Keratinocyte (primary cell): ENCODE results near the gene CRAMP1. TPM values are rescaled to one million over a fixed set of nuclear protein-coding genes. Genes with fewer than 3 reads are reported as not detected.

Experiments used
- DNase-seq: peaks from one replicate; pipeline ENCODE4 v3.0.0-alpha.2; 2011; ENCODE audit warnings: low read depth, missing footprints, low spot score
- FAIRE-seq: peaks from 2 replicates; lab custom pipeline; 2011; peaks lifted over from hg19 to GRCh38; lab: Jason Lieb, UNC
- H2AFZ ChIP-seq: 2 replicates; pipeline ENCODE4 v1.6.0; 2012; ENCODE audit warnings: low read length, control low read depth, inconsistent platforms; ENCODE audit not compliant: control insufficient read depth
- H3K27ac ChIP-seq: 2 replicates; pipeline ENCODE4 v1.5.1; 2011; ENCODE audit warnings: low read length; ENCODE audit not compliant: control insufficient read depth, insufficient read depth
- H3K27me3 ChIP-seq: 3 replicates; pipeline ENCODE4 v1.6.0; 2011; ENCODE audit warnings: low read length; ENCODE audit not compliant: control insufficient read depth, insufficient read depth; ENCODE audit errors: extremely low read depth
- H3K36me3 ChIP-seq, 2 experiments: 2 replicates in 1 of 2; 3 replicates in 1 of 2; pipeline ENCODE4 v1.5.1; 2011; ENCODE audit warnings: low read length in 2 of 2, mild to moderate bottlenecking in 1 of 2; ENCODE audit not compliant: control insufficient read depth in 2 of 2, insufficient read depth in 2 of 2; ENCODE audit errors: extremely low read depth in 1 of 2
- H3K4me1 ChIP-seq: 3 replicates; pipeline ENCODE4 v1.5.1; 2011; ENCODE audit warnings: low read length; ENCODE audit not compliant: control insufficient read depth, insufficient read depth; ENCODE audit errors: extremely low read depth
- H3K4me2 ChIP-seq: 3 replicates; pipeline ENCODE4 v1.6.0; 2011; ENCODE audit warnings: low read depth, low read length; ENCODE audit not compliant: control insufficient read depth, insufficient read depth; ENCODE audit errors: extremely low read depth
- H3K4me3 ChIP-seq, 3 experiments: fragments of 200-600 bp in 1 of 3; sonication (generic) in 1 of 3; 2 replicates in 2 of 3; 3 replicates in 1 of 3; pipeline ENCODE4 v1.5.1; 2011 to 2016; ENCODE audit warnings: low read length in 3 of 3, mild to moderate bottlenecking in 3 of 3, control low read depth in 2 of 3, inconsistent platforms in 1 of 3, low read depth in 1 of 3, mixed read lengths in 1 of 3, mixed run types in 1 of 3, moderate library complexity in 1 of 3; ENCODE audit not compliant: control insufficient read depth in 2 of 3, insufficient read depth in 2 of 3; ENCODE audit errors: extremely low read depth in 1 of 3
- H3K79me2 ChIP-seq: 2 replicates; pipeline ENCODE4 v1.6.0; 2012; ENCODE audit warnings: low read length; ENCODE audit not compliant: control insufficient read depth, insufficient read depth
- H3K9ac ChIP-seq: 3 replicates; pipeline ENCODE4 v1.6.0; 2011; ENCODE audit warnings: low read length; ENCODE audit not compliant: control insufficient read depth, insufficient read depth; ENCODE audit errors: extremely low read depth
- H3K9me1 ChIP-seq: 3 replicates; pipeline ENCODE4 v1.6.0; 2011; ENCODE audit warnings: low read length; ENCODE audit not compliant: control insufficient read depth, insufficient read depth; ENCODE audit errors: extremely low read depth
- H3K9me3 ChIP-seq: 2 replicates; pipeline ENCODE4 v1.5.1; 2012; ENCODE audit warnings: low read depth, low read length; ENCODE audit not compliant: control insufficient read depth
- H4K20me1 ChIP-seq: 3 replicates; pipeline ENCODE4 v1.6.0; 2011; ENCODE audit warnings: low read length; ENCODE audit not compliant: control insufficient read depth, insufficient read depth; ENCODE audit errors: extremely low read depth
- EZH2 ChIP-seq: IDR thresholded peaks from one replicate; pipeline ENCODE4 v1.6.1; 2012; ENCODE audit warnings: inconsistent platforms, mild to moderate bottlenecking, low read length, moderate library complexity
- dilution Hi-C: fragments of 300-500 bp; cut with MboI; formaldehyde crosslinking; loops from one replicate; pipeline ENCODE4 v1.7.0; 2020; ENCODE audit warnings: low sequenced_read_pairs; ENCODE audit not compliant: extremely low pct_ligation_motif_present
- polyA plus RNA-seq, 5 experiments: library from polyadenylated mRNA; depleted of rRNA in 3 of 5; stranded (reverse) in 3 of 5; stranded (forward) in 1 of 5; unstranded in 1 of 5; fragments of >200 nt; gene quantifications; 1 replicate in 1 of 5; 2 replicates in 3 of 5; 3 replicates in 1 of 5; pipeline versions ENCODE4 v1.2.1 to v1.2.3, GENCODE V29; 2011 to 2012; ENCODE audit warnings: missing spikeins in 2 of 5, low read depth in 1 of 5, low replicate concordance in 1 of 5
- TF ChIP-seq, protein P1 (sequence below), 3 experiments: IDR thresholded peaks in 1 of 3; conservative IDR thresholded peaks in 1 of 3; optimal IDR thresholded peaks in 1 of 3; 2 replicates in 2 of 3; 3 replicates in 1 of 3; pipeline versions ENCODE3 to v1.5.1; 2011; ENCODE audit warnings: low read length in 3 of 3, mild to moderate bottlenecking in 3 of 3, moderate library complexity in 2 of 3, control low read depth in 1 of 3, inconsistent platforms in 1 of 3; ENCODE audit not compliant: insufficient read depth in 2 of 3; ENCODE audit errors: extremely low read depth in 1 of 3

The CRAMP1 gene
- polyA plus RNA-seq, 1 donor (not counting 4 experiments of a cell fraction or from before 2014, with no cell fraction given), result 6.5 TPM

DNA sequence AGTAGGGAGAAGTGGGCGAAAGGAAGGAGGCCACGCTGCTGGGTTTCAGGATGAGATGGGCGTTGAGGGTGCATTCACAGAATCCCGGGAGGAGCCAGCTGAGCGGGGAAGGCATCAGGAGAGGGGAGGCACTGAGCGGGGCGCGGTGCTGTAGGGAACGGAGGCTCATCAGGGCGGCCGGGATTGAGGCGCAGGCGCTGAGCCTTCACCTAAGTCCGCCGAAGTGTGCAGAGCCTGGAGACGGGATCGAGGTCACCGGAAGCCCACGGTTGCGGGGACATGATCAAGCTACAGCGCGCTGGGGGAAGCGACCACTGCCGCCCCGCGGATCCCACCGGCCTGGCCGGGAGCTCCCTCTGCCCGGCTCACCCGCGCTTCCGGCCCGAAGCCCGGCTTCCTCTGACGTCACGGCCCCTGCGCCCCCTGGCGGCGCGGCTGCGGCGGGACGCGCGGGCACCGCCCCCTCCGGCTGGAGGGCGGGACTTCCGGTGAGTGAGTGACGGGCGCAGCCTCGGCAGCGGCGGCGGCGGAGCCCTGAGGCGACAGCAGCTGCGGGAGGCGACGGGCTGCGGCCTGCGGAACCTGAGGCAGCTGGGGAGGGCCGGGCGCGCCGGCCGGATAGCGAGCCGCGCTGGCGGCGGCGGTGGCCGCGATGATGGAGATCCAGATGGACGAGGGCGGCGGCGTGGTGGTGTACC, 93.7 kb downstream of the CRAMP1 start, which contains the start of gene MAPK8IP3:
MAPK8IP3 (plus strand) TSS at position 508 of the 698 bp plus-strand sequence; CDS start at position 653, 145 bp downstream.
- H3K79me2 ChIP-seq, result peaks cover 41% of the 10 kb centered on the region
- DNase-seq (no peak), FAIRE-seq (no peak)
- peak within 1 kb of the TSS; percentile 95 for H2AFZ ChIP-seq
- H3K27ac ChIP-seq, result peak within 1 kb of the TSS; percentile 88
- peaks cover 41% of the 10 kb centered on the region for H3K4me1 ChIP-seq
- no peaks in the 10 kb centered on the region for H3K9me3 ChIP-seq
- H3K36me3 ChIP-seq, result peaks cover 6 to 16% of the 10 kb centered on the region in 2 experiments
- H3K9me1 ChIP-seq, result peaks cover 2% of the 10 kb centered on the region
- no peaks in the 10 kb centered on the region for H3K27me3 ChIP-seq
- peak within 1 kb of the TSS; percentile 80 to 93 (median 93) for H3K4me3 ChIP-seq
- dilution Hi-C loops, result no loop called here
- no peaks in the 10 kb centered on the region for H4K20me1 ChIP-seq
- peak within 1 kb of the TSS; percentile 90 for H3K9ac ChIP-seq
- H3K4me2 ChIP-seq, result peak within 1 kb of the TSS; percentile 92
- TF ChIP-seq EZH2, result no peak
- TF ChIP-seq, protein P1, sequence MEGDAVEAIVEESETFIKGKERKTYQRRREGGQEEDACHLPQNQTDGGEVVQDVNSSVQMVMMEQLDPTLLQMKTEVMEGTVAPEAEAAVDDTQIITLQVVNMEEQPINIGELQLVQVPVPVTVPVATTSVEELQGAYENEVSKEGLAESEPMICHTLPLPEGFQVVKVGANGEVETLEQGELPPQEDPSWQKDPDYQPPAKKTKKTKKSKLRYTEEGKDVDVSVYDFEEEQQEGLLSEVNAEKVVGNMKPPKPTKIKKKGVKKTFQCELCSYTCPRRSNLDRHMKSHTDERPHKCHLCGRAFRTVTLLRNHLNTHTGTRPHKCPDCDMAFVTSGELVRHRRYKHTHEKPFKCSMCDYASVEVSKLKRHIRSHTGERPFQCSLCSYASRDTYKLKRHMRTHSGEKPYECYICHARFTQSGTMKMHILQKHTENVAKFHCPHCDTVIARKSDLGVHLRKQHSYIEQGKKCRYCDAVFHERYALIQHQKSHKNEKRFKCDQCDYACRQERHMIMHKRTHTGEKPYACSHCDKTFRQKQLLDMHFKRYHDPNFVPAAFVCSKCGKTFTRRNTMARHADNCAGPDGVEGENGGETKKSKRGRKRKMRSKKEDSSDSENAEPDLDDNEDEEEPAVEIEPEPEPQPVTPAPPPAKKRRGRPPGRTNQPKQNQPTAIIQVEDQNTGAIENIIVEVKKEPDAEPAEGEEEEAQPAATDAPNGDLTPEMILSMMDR (optimal IDR thresholded peaks at IDR 0.05 in 1 of 3, IDR thresholded peaks at IDR 0.05 in 1 of 3, conservative IDR thresholded peaks at IDR 0.05 in 1 of 3; ENCODE audit: extremely low read depth in 1 of 3, insufficient read depth in 2 of 3, low read length in 3 of 3), result peak; percentile 61 to 95 (median 77)

DNA sequence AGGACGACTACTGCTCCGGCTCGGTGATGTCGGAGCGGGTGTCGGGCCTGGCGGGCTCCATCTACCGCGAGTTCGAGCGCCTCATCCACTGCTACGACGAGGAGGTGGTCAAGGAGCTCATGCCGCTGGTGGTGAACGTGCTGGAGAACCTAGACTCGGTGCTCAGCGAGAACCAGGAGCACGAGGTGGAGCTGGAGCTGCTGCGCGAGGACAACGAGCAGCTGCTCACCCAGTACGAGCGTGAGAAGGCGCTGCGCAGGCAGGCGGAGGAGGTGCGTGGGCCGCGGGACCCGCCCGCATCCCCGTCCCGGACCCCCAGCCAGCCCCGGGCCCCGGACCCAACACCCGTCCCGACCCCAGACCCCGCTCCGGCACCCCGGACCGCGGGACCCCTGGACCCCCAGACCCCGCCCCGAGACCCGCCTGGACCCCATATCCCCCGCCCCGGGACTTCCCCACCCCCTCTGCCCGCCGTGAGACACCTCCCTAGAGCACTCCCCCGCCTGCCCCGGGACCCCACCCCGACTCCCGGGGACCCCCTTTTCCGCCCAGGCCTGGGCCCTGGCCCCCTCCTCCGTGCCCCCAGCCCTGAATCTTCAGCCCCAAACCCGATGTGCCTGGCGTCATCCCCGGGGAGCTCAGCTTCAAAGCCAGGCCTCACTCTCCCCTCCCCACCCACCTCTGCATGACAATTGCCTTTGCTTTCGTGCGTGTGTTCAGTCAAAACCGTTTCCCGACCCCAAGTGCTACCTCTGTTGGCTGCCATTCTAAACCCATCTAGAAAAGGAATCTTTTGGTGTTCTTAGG, 94.4 kb downstream of the CRAMP1 start:
- dilution Hi-C loops, result no loop called here
- Histone ChIP-seq H3K27me3 (no peaks in the 10 kb centered on the region), H4K20me1 (no peaks in the 10 kb centered on the region), H3K9ac (peak overlapping the region; percentile 90), H3K4me1 (peaks cover 33% of the 10 kb centered on the region), H3K9me1 (peaks cover 2% of the 10 kb centered on the region), H3K9me3 (no peaks in the 10 kb centered on the region), H3K4me3 (peak overlapping the region; percentile 80 to 93 (median 93)), H2AFZ (peak overlapping the region; percentile 95), H3K4me2 (peak overlapping the region; percentile 92), H3K36me3 (peaks cover 4 to 9% of the 10 kb centered on the region in 2 experiments), H3K27ac (peak overlapping the region; percentile 86), H3K79me2 (peaks cover 48% of the 10 kb centered on the region)
- TF ChIP-seq EZH2, result no peak
- TF ChIP-seq, protein P1 (optimal IDR thresholded peaks at IDR 0.05 in 1 of 3, IDR thresholded peaks at IDR 0.05 in 1 of 3, conservative IDR thresholded peaks at IDR 0.05 in 1 of 3; ENCODE audit: extremely low read depth in 1 of 3, insufficient read depth in 2 of 3, low read length in 3 of 3), result no peak
- DNase-seq, result no peak
- no peak for FAIRE-seq
